K562 (cell line): ENCODE results near the gene EIPR1. TPM values are rescaled to one million over a fixed set of nuclear protein-coding genes. Genes with fewer than 3 reads are reported as not detected.

Experiments used
- ATAC-seq: fragments of 200-7000 bp; cut with Tn5 transposase; 3 replicates; pipeline ENCODE4 v1.9.1; 2020; ENCODE audit warnings: moderate library complexity
- BruUV-seq: library from RNA; stranded (reverse); fragments of 400-500 nt; replicated peaks from 2 replicates; lab custom pipeline; 2021; lab: Mats Ljungman, UMichigan
- CTCF ChIA-PET: fragments of 300-600 bp; formaldehyde crosslinking; extraction: SDS; loops from one replicate; lab custom pipeline; 2021; ENCODE audit warnings: low intra/inter-chr PET ratio; lab: Yijun Ruan, JAX
- POLR2A ChIA-PET: fragments of 300-600, 350-650 bp; sonication (Branson Sonifier 250); formaldehyde crosslinking; extraction: SDS; loops from one replicate; lab custom pipeline; 2021; ENCODE audit warnings: antibody characterized with exemption, inconsistent platforms; lab: Yijun Ruan, JAX
- DNase-seq, 4 experiments: peaks; one replicate each; pipeline versions ENCODE4 v3.0.0 to v3.0.0-alpha.2; 2011 to 2018; ENCODE audit warnings: low spot score in 3 of 4, mixed read lengths in 3 of 4; ENCODE audit errors: extremely low read depth in 1 of 4
- FAIRE-seq: peaks from 2 replicates; lab custom pipeline; 2011; peaks lifted over from hg19 to GRCh38; lab: Jason Lieb, UNC
- H2AFZ ChIP-seq: 2 replicates; pipeline ENCODE4 v1.6.0; 2011; ENCODE audit warnings: low read depth, low read length, control low read depth, inconsistent platforms
- H3K27ac ChIP-seq: fragments of 200-600 bp; 3 replicates; pipeline ENCODE4 v1.8.0; 2011; ENCODE audit warnings: low read depth, mild to moderate bottlenecking, control low read depth, inconsistent platforms, low read length, moderate library complexity, mixed read lengths; ENCODE audit errors: extremely low read depth
- H3K27me3 ChIP-seq, 2 experiments: fragments of 300-600 bp in 1 of 2; 2 replicates in 1 of 2; 3 replicates in 1 of 2; pipeline versions ENCODE4 v1.6.0 to v1.8.0; 2011; ENCODE audit warnings: inconsistent platforms in 2 of 2, low read length in 2 of 2, mild to moderate bottlenecking in 1 of 2, mixed read lengths in 1 of 2, moderate library complexity in 1 of 2; ENCODE audit not compliant: control insufficient read depth in 2 of 2, insufficient read depth in 2 of 2
- H3K36me3 ChIP-seq: fragments of 300-600 bp; 3 replicates; pipeline ENCODE4 v1.8.0; 2011; ENCODE audit warnings: mild to moderate bottlenecking, low read length, inconsistent platforms; ENCODE audit not compliant: control insufficient read depth, insufficient read depth
- H3K4me1 ChIP-seq, 2 experiments: fragments of 200-600 bp in 1 of 2; replicated peaks in 1 of 2; 2 replicates in 1 of 2; 3 replicates in 1 of 2; pipeline versions ENCODE4 v1.5.1 to v1.8.0; 2011; ENCODE audit warnings: inconsistent platforms in 2 of 2, low read length in 2 of 2, mild to moderate bottlenecking in 1 of 2, mixed read lengths in 1 of 2, moderate library complexity in 1 of 2; ENCODE audit not compliant: control insufficient read depth in 2 of 2, insufficient read depth in 2 of 2
- H3K4me2 ChIP-seq: 2 replicates; pipeline ENCODE4 v1.6.1; 2011; ENCODE audit warnings: low read length, control low read depth, inconsistent platforms, mixed read lengths; ENCODE audit not compliant: insufficient read depth
- H3K4me3 ChIP-seq: fragments of 200-600 bp; sonication (generic), shearing (Covaris generic); 2 replicates; pipeline ENCODE4 v1.5.1; 2016; ENCODE audit warnings: control low read depth, inconsistent platforms
- H3K79me2 ChIP-seq: fragments of 200-600 bp; 3 replicates; pipeline ENCODE4 v1.8.0; 2011; ENCODE audit warnings: low read length, inconsistent platforms; ENCODE audit not compliant: control insufficient read depth, insufficient read depth
- H3K9ac ChIP-seq, 2 experiments: 2 replicates each; pipeline versions ENCODE4 v1.6.0 to v1.6.1; 2011; ENCODE audit warnings: low read depth in 2 of 2, low read length in 2 of 2, control low read depth in 1 of 2, inconsistent platforms in 1 of 2, mild to moderate bottlenecking in 1 of 2, mixed read lengths in 1 of 2; ENCODE audit not compliant: insufficient read depth in 1 of 2
- H3K9me1 ChIP-seq: one replicate; pipeline ENCODE4 v1.6.0; 2011; ENCODE audit warnings: inconsistent platforms, mild to moderate bottlenecking, low read length, moderate library complexity; ENCODE audit not compliant: control insufficient read depth, insufficient read depth
- H3K9me3 ChIP-seq: replicated peaks from 2 replicates; pipeline ENCODE4 v1.5.1; 2011; ENCODE audit warnings: low read depth, low read length, inconsistent platforms; ENCODE audit not compliant: control insufficient read depth, insufficient read depth
- H4K20me1 ChIP-seq: replicated peaks from 2 replicates; pipeline ENCODE4 v1.6.1; 2011; ENCODE audit warnings: low read length, inconsistent platforms, mixed read lengths; ENCODE audit not compliant: control insufficient read depth, insufficient read depth
- CAMTA2 ChIP-seq: fragments of 250-450 bp; sonication (Bioruptor Pico); conservative IDR thresholded peaks from 2 replicates; pipeline ENCODE4 v1.5.1; 2022
- E2F4 ChIP-seq: sonication (generic); formaldehyde crosslinking; IDR thresholded peaks from 2 replicates; pipeline ENCODE4 v1.8.0; 2022; ENCODE audit warnings: mild to moderate bottlenecking, low read depth, missing genetic modification reagents
- ESRRB ChIP-seq: fragments of 250-450 bp; sonication (Bioruptor Pico); IDR thresholded peaks from 2 replicates; pipeline ENCODE4 v1.5.0; 2020; ENCODE audit warnings: mild to moderate bottlenecking, moderate library complexity, borderline replicate concordance
- LARP7 ChIP-seq: fragments of 450-650 bp; IDR thresholded peaks from 2 replicates; pipeline ENCODE4 v1.6.1; 2016
- MXI1 ChIP-seq: IDR thresholded peaks from 2 replicates; pipeline ENCODE4 v1.6.1; 2011; ENCODE audit warnings: low read depth, mild to moderate bottlenecking, improper control_type of control experiment, low read length
- NR3C1 ChIP-seq: sonication (generic); formaldehyde crosslinking; IDR thresholded peaks from 2 replicates; pipeline ENCODE4 v1.8.1; 2022; ENCODE audit warnings: missing genetic modification reagents
- RNF2 ChIP-seq: sonication (generic); IDR thresholded peaks from 2 replicates; pipeline ENCODE4 v1.6.1; 2016
- SNIP1 ChIP-seq: fragments of 450-650 bp; IDR thresholded peaks from 2 replicates; pipeline ENCODE4 v1.7.1; 2017; ENCODE audit warnings: low read depth, mild to moderate bottlenecking
- SRSF7 ChIP-seq: fragments of 200-400 bp; formaldehyde crosslinking; optimal IDR thresholded peaks from 2 replicates; pipeline ENCODE3; 2017; ENCODE audit warnings: mild to moderate bottlenecking, low read depth, low read length
- ZBTB34 ChIP-seq: fragments of 250-450 bp; sonication (Bioruptor Pico); IDR thresholded peaks from 2 replicates; pipeline ENCODE4 v1.8.0; 2021; ENCODE audit warnings: mild to moderate bottlenecking, moderate library complexity
- ZHX1 ChIP-seq: fragments of 150-350 bp; conservative IDR thresholded peaks from 2 replicates; pipeline ENCODE4 v1.6.1; 2014; ENCODE audit warnings: low read length
- ZKSCAN3 ChIP-seq: fragments of 250-450 bp; sonication (Bioruptor Pico); IDR thresholded peaks from 2 replicates; pipeline ENCODE4 v1.4.0; 2020
- ZNF174 ChIP-seq: fragments of 250-450 bp; sonication (Bioruptor Pico); IDR thresholded peaks from 2 replicates; pipeline ENCODE4 v1.4.0; 2020; ENCODE audit warnings: mild to moderate bottlenecking
- ZNF232 ChIP-seq: sonication (generic); formaldehyde crosslinking; IDR thresholded peaks from 2 replicates; pipeline ENCODE4 v1.8.0; 2022; ENCODE audit warnings: mild to moderate bottlenecking, missing genetic modification reagents
- WGBS: fragments of 100-300 bp; shearing (Covaris generic); methylation state at CpG from one replicate; pipeline ENCODE4 v1.1.6; 2016; ENCODE audit warnings: low coverage, mixed read lengths; ENCODE audit not compliant: insufficient coverage; ENCODE audit errors: missing lambda C conversion rate; 5-methylcytosine and 5-hydroxymethylcytosine counted together
- in situ Hi-C: fragments of 300-500 bp; cut with MboI; formaldehyde crosslinking; loops from 4 replicates; pipeline ENCODE4 v1.15.0; 2018; ENCODE audit warnings: inconsistent platforms, mixed read lengths
- intact Hi-C: fragments of 100-400 bp; cut with micrococcal nuclease; formaldehyde crosslinking; loops from 2 replicates; pipeline ENCODE4 v1.14.2; 2022
- polyA plus RNA-seq, 8 experiments: library from polyadenylated mRNA; depleted of rRNA in 4 of 8; stranded (reverse) in 5 of 8; unstranded in 3 of 8; fragments of >200 nt; fragmentation: Nextera tagmentation in 2 of 8; fragmentation: Illumina TruSeq in 1 of 8; extraction: Ambion mirVana in 2 of 8; extraction: Trizol in 1 of 8; gene quantifications; 2 replicates each; pipeline versions ENCODE4 v1.2.1 to v1.2.3, GENCODE V29; 2011 to 2014; ENCODE audit warnings: inconsistent platforms in 1 of 8, missing spikeins in 1 of 8
- total RNA-seq, 7 experiments: library from RNA; depleted of rRNA in 6 of 7; stranded (reverse); fragments of >200 nt in 6 of 7; fragmentation: Illumina TruSeq in 2 of 7; extraction: Trizol in 2 of 7; gene quantifications; 2 replicates each; pipeline versions ENCODE4 v1.2.1 to v1.2.3, GENCODE V29; 2011 to 2021; ENCODE audit warnings: low replicate concordance in 1 of 7
- TF ChIP-seq, protein P1 (sequence below): fragments of 450-650 bp; formaldehyde crosslinking; IDR thresholded peaks from 2 replicates; pipeline ENCODE4 v1.4.0; 2020; ENCODE audit warnings: mild to moderate bottlenecking

EIPR1 gene
- total and polyA plus RNA-seq, 9 of the 15 experiments (the other 6 are each of a cell fraction or from before 2014, with no cell fraction given) = 19.9 to 54.4 (median 35.9) TPM

- intact Hi-C loops (no loop called here), in situ Hi-C loops (no loop called here)
- H3K79me2 ChIP-seq = peaks cover 3% of the 10 kb centered on the region; the same call in 1 of the 3 replicates
- BruUV-seq = no TSS peak
- H3K9me1 ChIP-seq = no peaks in the 10 kb centered on the region
- H4K20me1 ChIP-seq = no peaks in the 10 kb centered on the region
- no peak for TF ChIP-seq MXI1
- TF ChIP-seq RNF2 = no peak
- no peak for TF ChIP-seq NR3C1 (CRISPR knock-in tag)
- no peak for TF ChIP-seq E2F4 (CRISPR knock-in tag)
- no peak for TF ChIP-seq ZNF232 (CRISPR knock-in tag)
- TF ChIP-seq ZKSCAN3 (CRISPR knock-in tag) = no peak
- TF ChIP-seq LARP7 = no peak
- no peak for TF ChIP-seq SRSF7
- TF ChIP-seq ESRRB (CRISPR knock-in tag) = no peak
- TF ChIP-seq SNIP1 = no peak
- no peak for TF ChIP-seq ZHX1
- TF ChIP-seq ZBTB34 (CRISPR knock-in tag) = no peak
- TF ChIP-seq, protein P1, sequence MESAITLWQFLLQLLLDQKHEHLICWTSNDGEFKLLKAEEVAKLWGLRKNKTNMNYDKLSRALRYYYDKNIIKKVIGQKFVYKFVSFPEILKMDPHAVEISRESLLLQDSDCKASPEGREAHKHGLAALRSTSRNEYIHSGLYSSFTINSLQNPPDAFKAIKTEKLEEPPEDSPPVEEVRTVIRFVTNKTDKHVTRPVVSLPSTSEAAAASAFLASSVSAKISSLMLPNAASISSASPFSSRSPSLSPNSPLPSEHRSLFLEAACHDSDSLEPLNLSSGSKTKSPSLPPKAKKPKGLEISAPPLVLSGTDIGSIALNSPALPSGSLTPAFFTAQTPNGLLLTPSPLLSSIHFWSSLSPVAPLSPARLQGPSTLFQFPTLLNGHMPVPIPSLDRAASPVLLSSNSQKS (CRISPR knock-in tag) = no peak
- TF ChIP-seq ZNF174 (CRISPR knock-in tag) = no peak
- TF ChIP-seq CAMTA2 (CRISPR knock-in tag) = no peak
- 0 out of 3 replicates have a peak, but pooled peaks cover under 1% of the 10 kb centered on the region for H3K36me3 ChIP-seq
- H3K4me2 ChIP-seq = no peak overlapping the region
- no peaks in the 10 kb centered on the region; a peak in 1 of 5 replicates for H3K27me3 ChIP-seq
- ChIA-PET CTCF (no interaction called here), POLR2A (no interaction called here)
- ATAC-seq = no peak
- peaks cover 13% of the 10 kb centered on the region for H3K9me3 ChIP-seq
- no peak overlapping the region for H3K4me3 ChIP-seq
- no peak for FAIRE-seq
- no peaks in the 10 kb centered on the region for H3K4me1 ChIP-seq
- WGBS = 55% methylated on average over 4 of the region's 4 CpGs
- no peak overlapping the region for H3K9ac ChIP-seq
- no peak for DNase-seq
- H2AFZ ChIP-seq = no peak overlapping the region
- no peak overlapping the region for H3K27ac ChIP-seq
These were observed 158.1 kb downstream of the EIPR1 start for GRCh38 chr2:3219536-3219935.
